ENCODE measurements around the gene TP53TG5. TPM values are rescaled to one million over a fixed set of nuclear protein-coding genes. Genes with fewer than 3 reads are reported as not detected.

The TP53TG5 gene
- total RNA-seq, 1 donor from 2014 or later = not detected

DNA sequence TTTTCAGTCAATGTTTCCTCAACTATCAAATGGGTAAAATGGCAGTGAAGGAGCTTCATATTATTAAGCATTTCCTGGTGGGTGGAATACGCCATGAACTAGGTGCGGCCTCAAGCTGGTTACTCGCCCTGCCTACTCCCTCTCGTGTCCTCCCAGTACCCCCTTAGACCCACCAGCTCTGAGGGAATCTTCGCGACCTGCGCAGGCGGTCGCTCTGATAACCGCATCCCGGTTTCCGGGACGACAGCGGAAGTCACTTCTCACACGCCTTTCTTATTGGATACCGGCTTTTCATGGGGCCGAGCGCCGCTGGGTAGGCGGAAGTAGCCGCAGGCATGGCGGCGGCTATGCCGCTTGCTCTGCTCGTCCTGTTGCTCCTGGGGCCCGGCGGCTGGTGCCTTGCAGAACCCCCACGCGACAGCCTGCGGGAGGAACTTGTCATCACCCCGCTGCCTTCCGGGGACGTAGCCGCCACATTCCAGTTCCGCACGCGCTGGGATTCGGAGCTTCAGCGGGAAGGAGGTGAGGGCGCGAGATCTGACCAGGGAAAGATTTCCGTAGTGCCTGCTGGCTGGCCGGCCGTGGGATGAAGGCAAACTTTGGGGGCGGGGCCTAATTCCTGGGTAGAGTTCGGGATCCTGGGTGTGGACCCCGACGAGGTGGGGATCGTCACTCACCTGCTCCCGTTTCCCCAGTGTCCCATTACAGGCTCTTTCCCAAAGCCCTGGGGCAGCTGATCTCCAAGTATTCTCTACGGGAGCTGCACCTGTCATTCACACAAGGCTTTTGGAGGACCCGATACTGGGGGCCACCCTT lies 37.9 kb upstream of the TP53TG5 start, which contains the start of gene PIGT:
Gene PIGT (plus strand): TSS at position 320 of the 816 bp plus-strand sequence. CDS start 16 bp downstream, at position 336.
- H2AFZ ChIP-seq (ENCODE audit: low read depth, low read length) = peak within 1 kb of the TSS; percentile 95
- peak within 1 kb of the TSS; percentile 91 for H3K4me2 ChIP-seq (ENCODE audit: low read length)
- peaks cover 10% of the 10 kb centered on the region for H3K36me3 ChIP-seq (ENCODE audit: insufficient read depth, low read length)
- Mint-ChIP-seq H3K4me1 (ENCODE audit: low read depth, unreplicated experiment) (no peaks in the 10 kb centered on the region), H3K36me3 (ENCODE audit: low read depth, unreplicated experiment) (peaks cover 1% of the 10 kb centered on the region), H3K27me3 (ENCODE audit: low read depth, unreplicated experiment) (no peaks in the 10 kb centered on the region), H3K4me3 (ENCODE audit: unreplicated experiment) (peak within 1 kb of the TSS; percentile 94), H3K27ac (ENCODE audit: unreplicated experiment) (peak within 1 kb of the TSS; percentile 91), H3K9me3 (ENCODE audit: unreplicated experiment) (no peaks in the 10 kb centered on the region)
- peaks cover 12% of the 10 kb centered on the region for H4K20me1 ChIP-seq (ENCODE audit: insufficient read depth, low read length)
- TF ChIP-seq, protein P1, sequence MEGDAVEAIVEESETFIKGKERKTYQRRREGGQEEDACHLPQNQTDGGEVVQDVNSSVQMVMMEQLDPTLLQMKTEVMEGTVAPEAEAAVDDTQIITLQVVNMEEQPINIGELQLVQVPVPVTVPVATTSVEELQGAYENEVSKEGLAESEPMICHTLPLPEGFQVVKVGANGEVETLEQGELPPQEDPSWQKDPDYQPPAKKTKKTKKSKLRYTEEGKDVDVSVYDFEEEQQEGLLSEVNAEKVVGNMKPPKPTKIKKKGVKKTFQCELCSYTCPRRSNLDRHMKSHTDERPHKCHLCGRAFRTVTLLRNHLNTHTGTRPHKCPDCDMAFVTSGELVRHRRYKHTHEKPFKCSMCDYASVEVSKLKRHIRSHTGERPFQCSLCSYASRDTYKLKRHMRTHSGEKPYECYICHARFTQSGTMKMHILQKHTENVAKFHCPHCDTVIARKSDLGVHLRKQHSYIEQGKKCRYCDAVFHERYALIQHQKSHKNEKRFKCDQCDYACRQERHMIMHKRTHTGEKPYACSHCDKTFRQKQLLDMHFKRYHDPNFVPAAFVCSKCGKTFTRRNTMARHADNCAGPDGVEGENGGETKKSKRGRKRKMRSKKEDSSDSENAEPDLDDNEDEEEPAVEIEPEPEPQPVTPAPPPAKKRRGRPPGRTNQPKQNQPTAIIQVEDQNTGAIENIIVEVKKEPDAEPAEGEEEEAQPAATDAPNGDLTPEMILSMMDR (IDR thresholded peaks at IDR 0.05; ENCODE audit: insufficient read depth, low read depth, low read length) = no peak
- TF ChIP-seq EZH2 (IDR thresholded peaks at IDR 0.05; ENCODE audit: insufficient read depth, low read length) = no peak
- DNase-seq (ENCODE audit: low read depth) (peak; percentile 69), FAIRE-seq (no peak)
- peak within 1 kb of the TSS; percentile 92 for H3K9ac ChIP-seq (ENCODE audit: low read length)
- H3K79me2 ChIP-seq (ENCODE audit: insufficient read depth, low read length) = peaks cover 29% of the 10 kb centered on the region
- H3K4me3 ChIP-seq (ENCODE audit: insufficient read depth, low read depth, low read length) = peak within 1 kb of the TSS; percentile 79
- H3K27me3 ChIP-seq (ENCODE audit: insufficient read depth, low read length) = no peaks in the 10 kb centered on the region
- peak within 1 kb of the TSS; percentile 79 for H3K27ac ChIP-seq (ENCODE audit: low read depth, low read length)
- H3K9me3 ChIP-seq (ENCODE audit: insufficient read depth, low read depth, low read length) = no peaks in the 10 kb centered on the region
- H3K4me1 ChIP-seq (ENCODE audit: insufficient read depth, low read length) = peaks cover 27% of the 10 kb centered on the region

GRCh38 chr20:45413479-45413878 lies 35.4 kb upstream of the TP53TG5 start:
- no peaks in the 10 kb centered on the region for H3K36me3 ChIP-seq (ENCODE audit: insufficient read depth, low read length)
- peaks cover 25% of the 10 kb centered on the region for H3K79me2 ChIP-seq (ENCODE audit: insufficient read depth, low read length)
- peaks cover 6% of the 10 kb centered on the region for H3K36me3 Mint-ChIP-seq (ENCODE audit: low read depth, unreplicated experiment)
- peaks cover 13% of the 10 kb centered on the region for H3K4me1 ChIP-seq (ENCODE audit: insufficient read depth, low read length)
- no peaks in the 10 kb centered on the region for H3K9me3 Mint-ChIP-seq (ENCODE audit: unreplicated experiment)
- H3K9ac ChIP-seq (ENCODE audit: low read length) = no peak overlapping the region
- H3K4me2 ChIP-seq (ENCODE audit: low read length) = no peak overlapping the region
- DNase-seq (ENCODE audit: low read depth) (no peak), FAIRE-seq (no peak)
- no peak overlapping the region for H3K4me3 ChIP-seq (ENCODE audit: insufficient read depth, low read depth, low read length)
- no peaks in the 10 kb centered on the region for H3K9me3 ChIP-seq (ENCODE audit: insufficient read depth, low read depth, low read length)
- no peak overlapping the region for H3K27ac Mint-ChIP-seq (ENCODE audit: unreplicated experiment)
- TF ChIP-seq, protein P1 (IDR thresholded peaks at IDR 0.05; ENCODE audit: insufficient read depth, low read depth, low read length) = no peak
- no peak for TF ChIP-seq EZH2 (IDR thresholded peaks at IDR 0.05; ENCODE audit: insufficient read depth, low read length)
- H3K27ac ChIP-seq (ENCODE audit: low read depth, low read length) = no peak overlapping the region
- peaks cover 4% of the 10 kb centered on the region for H4K20me1 ChIP-seq (ENCODE audit: insufficient read depth, low read length)
- H2AFZ ChIP-seq (ENCODE audit: low read depth, low read length) = no peak overlapping the region
- H3K4me3 Mint-ChIP-seq (ENCODE audit: unreplicated experiment) = no peak overlapping the region
- H3K4me1 Mint-ChIP-seq (ENCODE audit: low read depth, unreplicated experiment) = no peaks in the 10 kb centered on the region
- H3K27me3 Mint-ChIP-seq (ENCODE audit: low read depth, unreplicated experiment) = no peaks in the 10 kb centered on the region
- no peaks in the 10 kb centered on the region for H3K27me3 ChIP-seq (ENCODE audit: insufficient read depth, low read length)

GRCh38 chr20:45412653-45413052 lies 34.5 kb upstream of the TP53TG5 start:
- H3K9me3 Mint-ChIP-seq (ENCODE audit: unreplicated experiment) = no peaks in the 10 kb centered on the region

More at GRCh38 chr20:45412653-45413052, 34.5 kb upstream of the TP53TG5 start:
- Histone ChIP-seq H3K36me3 (ENCODE audit: insufficient read depth, low read length) (no peaks in the 10 kb centered on the region), H2AFZ (ENCODE audit: low read depth, low read length) (no peak overlapping the region), H3K27ac (ENCODE audit: low read depth, low read length) (no peak overlapping the region), H4K20me1 (ENCODE audit: insufficient read depth, low read length) (peaks cover 2% of the 10 kb centered on the region), H3K9me3 (ENCODE audit: insufficient read depth, low read depth, low read length) (no peaks in the 10 kb centered on the region), H3K9ac (ENCODE audit: low read length) (no peak overlapping the region), H3K4me2 (ENCODE audit: low read length) (no peak overlapping the region), H3K4me1 (ENCODE audit: insufficient read depth, low read length) (peaks cover 13% of the 10 kb centered on the region), H3K27me3 (ENCODE audit: insufficient read depth, low read length) (no peaks in the 10 kb centered on the region), H3K79me2 (ENCODE audit: insufficient read depth, low read length) (peaks cover 16% of the 10 kb centered on the region), H3K4me3 (ENCODE audit: insufficient read depth, low read depth, low read length) (no peak overlapping the region)
- Mint-ChIP-seq H3K27me3 (ENCODE audit: low read depth, unreplicated experiment) (peaks cover 3% of the 10 kb centered on the region), H3K36me3 (ENCODE audit: low read depth, unreplicated experiment) (peaks cover 6% of the 10 kb centered on the region), H3K4me3 (ENCODE audit: unreplicated experiment) (no peak overlapping the region), H3K4me1 (ENCODE audit: low read depth, unreplicated experiment) (no peaks in the 10 kb centered on the region), H3K27ac (ENCODE audit: unreplicated experiment) (no peak overlapping the region)
- FAIRE-seq = no peak
- no peak for DNase-seq (ENCODE audit: low read depth)
- no peak for TF ChIP-seq EZH2 (IDR thresholded peaks at IDR 0.05; ENCODE audit: insufficient read depth, low read length)
- TF ChIP-seq, protein P1 (IDR thresholded peaks at IDR 0.05; ENCODE audit: insufficient read depth, low read depth, low read length) = no peak
